Panc1 (cell line): ENCODE data around the gene KCNJ9.

Experiments
- CTCF ChIP-seq: fragments of 450-650 bp; IDR thresholded peaks from 2 replicates; pipeline ENCODE4 v1.5.1; 2017; ENCODE audit warnings: mild to moderate bottlenecking
- POLR2AphosphoS5 ChIP-seq: IDR thresholded peaks from 2 replicates; pipeline ENCODE4 v1.6.1; 2012; ENCODE audit warnings: mild to moderate bottlenecking, low read depth, low read length, moderate library complexity
- SIN3A ChIP-seq: IDR thresholded peaks from 2 replicates; pipeline ENCODE4 v1.6.1; 2012; ENCODE audit warnings: low read depth, mild to moderate bottlenecking, low read length, moderate library complexity, borderline replicate concordance; ENCODE audit not compliant: insufficient read depth
- TCF7L2 ChIP-seq: IDR thresholded peaks from 2 replicates; pipeline ENCODE4 v1.6.1; 2011; ENCODE audit warnings: mild to moderate bottlenecking, low read depth, low read length, inconsistent platforms

DNA sequence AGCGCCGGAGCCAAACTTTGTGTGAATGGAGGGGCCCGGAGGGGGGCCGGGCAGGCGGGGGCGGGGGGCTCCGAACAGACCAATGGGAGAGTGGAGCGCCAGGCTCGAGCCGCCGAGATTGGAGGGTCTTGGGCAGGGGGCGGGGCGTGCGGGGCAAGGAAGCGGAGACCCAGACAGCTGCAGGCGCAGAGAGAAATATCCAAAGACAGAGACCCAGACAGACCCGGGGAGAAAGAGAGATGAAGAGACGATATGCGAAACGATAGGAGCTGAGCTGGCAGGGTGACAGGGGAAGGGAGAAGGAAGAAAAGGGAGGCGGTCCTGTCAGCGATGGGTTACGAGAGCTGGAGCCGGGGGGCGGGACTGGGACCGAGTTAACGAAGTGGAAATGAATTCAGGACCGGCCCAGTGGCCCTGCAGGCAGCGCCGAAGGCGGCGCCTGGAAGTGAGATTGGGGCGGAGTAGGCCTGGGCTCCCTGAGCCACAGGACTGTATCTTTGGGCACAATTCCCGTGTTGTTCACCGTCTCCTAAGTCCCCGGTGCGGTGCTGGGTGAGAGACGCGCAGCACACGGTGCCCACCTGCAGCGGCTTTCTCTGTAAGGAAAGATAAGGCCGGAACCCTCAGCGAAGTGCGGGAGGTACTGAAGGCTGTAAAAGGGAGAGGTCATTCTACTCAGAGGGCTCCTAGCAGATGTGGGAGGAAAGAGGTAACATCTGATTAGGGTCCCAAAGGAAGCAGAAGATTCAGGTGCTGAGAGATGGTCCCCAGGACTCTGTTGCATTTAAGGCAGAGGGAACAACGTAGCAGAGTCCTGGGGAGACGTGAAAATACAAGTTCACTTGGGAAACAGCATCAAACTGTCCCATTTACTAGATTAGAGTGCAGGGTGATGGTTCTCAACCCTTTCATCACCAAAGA is 10.8 kb upstream of the KCNJ9 start:
- TF ChIP-seq CTCF (no peak), SIN3A (no peak), POLR2AphosphoS5 (no peak), TCF7L2 (no peak)
